Epithelial cell of proximal tubule (primary cell): ENCODE results near the gene TACC2. TPM values are rescaled to one million over a fixed set of nuclear protein-coding genes. Genes with fewer than 3 reads are reported as not detected.

Experiments used
- DNase-seq: peaks from one replicate; pipeline ENCODE4 v3.0.0-alpha.2; 2011; ENCODE audit warnings: low read depth
- H3K4me3 ChIP-seq: 2 replicates; pipeline ENCODE4 v1.5.1; 2011; ENCODE audit warnings: low read depth, mild to moderate bottlenecking, low read length
- CTCF ChIP-seq: conservative IDR thresholded peaks from 2 replicates; pipeline ENCODE4 v1.5.1; 2012; ENCODE audit warnings: low read depth, mild to moderate bottlenecking, low read length
- total RNA-seq: library from RNA; depleted of rRNA; stranded (reverse); fragments of >200 nt; gene quantifications from 2 replicates; pipeline ENCODE4 v1.2.3, GENCODE V29; 2015

The TACC2 gene
- total RNA-seq, 1 donor from 2014 or later = 23.9 TPM

- no peak overlapping the region for H3K4me3 ChIP-seq
- no peak for DNase-seq
- TF ChIP-seq CTCF = no peak
Observed at GRCh38 chr10:122170802-122171201, 181.8 kb downstream of the TACC2 start.

- H3K4me3 ChIP-seq = no peak overlapping the region
- no peak for DNase-seq
- no peak for TF ChIP-seq CTCF
Observed at GRCh38 chr10:122171302-122172075, 182.5 kb downstream of the TACC2 start.

GRCh38 chr10:122172361-122173008 lies 183.5 kb downstream of the TACC2 start:
- no peak for TF ChIP-seq CTCF
- no peak for DNase-seq
- no peak overlapping the region for H3K4me3 ChIP-seq

- no peak overlapping the region for H3K4me3 ChIP-seq
- DNase-seq = no peak
- no peak for TF ChIP-seq CTCF
Observed at GRCh38 chr10:122173337-122173736, 184.4 kb downstream of the TACC2 start.

GRCh38 chr10:122173766-122174435 lies 184.9 kb downstream of the TACC2 start:
- TF ChIP-seq CTCF = no peak
- no peak for DNase-seq
- no peak overlapping the region for H3K4me3 ChIP-seq

GRCh38 chr10:122176232-122177213 lies 187.6 kb downstream of the TACC2 start:
- H3K4me3 ChIP-seq = no peak overlapping the region
- no peak for DNase-seq
- TF ChIP-seq CTCF = no peak
